HepG2 (cell line): ENCODE results near the gene PTCRA. TPM values are rescaled to one million over a fixed set of nuclear protein-coding genes. Genes with fewer than 3 reads are reported as not detected.

ENCODE experiments used
- CENPT ChIP-seq: sonication (generic); formaldehyde crosslinking; IDR thresholded peaks from 2 replicates; pipeline ENCODE4 v1.8.0; 2022; ENCODE audit warnings: low read depth, mild to moderate bottlenecking, moderate library complexity, missing genetic modification reagents
- E2F1 ChIP-seq: sonication (generic); formaldehyde crosslinking; IDR thresholded peaks from 2 replicates; pipeline ENCODE4 v1.5.0; 2020; ENCODE audit warnings: missing genetic modification reagents
- IRF2 ChIP-seq: IDR thresholded peaks from 2 replicates; pipeline ENCODE4 v1.6.1; 2018; ENCODE audit warnings: missing genetic modification reagents, missing compliant biosample characterization
- KDM6A ChIP-seq: IDR thresholded peaks from 2 replicates; pipeline ENCODE4 v1.6.1; 2016; ENCODE audit warnings: low read depth
- MAX ChIP-seq: IDR thresholded peaks from 2 replicates; pipeline ENCODE4 v1.6.1; 2012; ENCODE audit warnings: inconsistent platforms
- POGK ChIP-seq: sonication (generic); formaldehyde crosslinking; conservative IDR thresholded peaks from 2 replicates; pipeline ENCODE4 v1.8.0; 2022; ENCODE audit warnings: mild to moderate bottlenecking, moderate library complexity, missing genetic modification reagents
- RXRB ChIP-seq: IDR thresholded peaks from 2 replicates; pipeline ENCODE4 v1.6.1; 2016; ENCODE audit warnings: borderline replicate concordance, missing genetic modification reagents, missing compliant biosample characterization
- TGIF2 ChIP-seq: IDR thresholded peaks from 2 replicates; pipeline ENCODE4 v1.6.1; 2016; ENCODE audit warnings: control low read depth, missing compliant biosample characterization
- TIGD3 ChIP-seq: sonication (generic); formaldehyde crosslinking; IDR thresholded peaks from 2 replicates; pipeline ENCODE4 v1.5.1; 2020; ENCODE audit warnings: mild to moderate bottlenecking, missing genetic modification reagents, borderline replicate concordance
- ZHX1 ChIP-seq: sonication (generic); formaldehyde crosslinking; IDR thresholded peaks from 2 replicates; pipeline ENCODE4 v1.8.1; 2022; ENCODE audit warnings: low read depth, mild to moderate bottlenecking, missing genetic modification reagents
- ZNF10 ChIP-seq: sonication (generic); formaldehyde crosslinking; IDR thresholded peaks from 2 replicates; pipeline ENCODE4 v1.4.0; 2020; ENCODE audit warnings: mild to moderate bottlenecking, low read depth, missing genetic modification reagents, borderline replicate concordance
- ZNF251 ChIP-seq: sonication (generic); formaldehyde crosslinking; IDR thresholded peaks from 2 replicates; pipeline ENCODE4 v1.9.0; 2021; ENCODE audit warnings: mild to moderate bottlenecking, missing genetic modification reagents
- ZNF317 ChIP-seq: sonication (generic); formaldehyde crosslinking; IDR thresholded peaks from 2 replicates; pipeline ENCODE4 v1.5.0; 2020; ENCODE audit warnings: mild to moderate bottlenecking, missing genetic modification reagents
- ZNF510 ChIP-seq: sonication (generic); formaldehyde crosslinking; IDR thresholded peaks from 2 replicates; pipeline ENCODE4 v1.4.0; 2020; ENCODE audit warnings: low read depth, mild to moderate bottlenecking, missing genetic modification reagents
- ZNF574 ChIP-seq: sonication (generic); formaldehyde crosslinking; IDR thresholded peaks from 2 replicates; pipeline ENCODE4 v1.4.0; 2020; ENCODE audit warnings: missing genetic modification reagents
- ZNF790 ChIP-seq: sonication (generic); formaldehyde crosslinking; IDR thresholded peaks from 2 replicates; pipeline ENCODE4 v1.8.0; 2022; ENCODE audit warnings: missing genetic modification reagents, mild to moderate bottlenecking, borderline replicate concordance
- ZNF792 ChIP-seq: IDR thresholded peaks from 2 replicates; pipeline ENCODE4 v1.6.1; 2016
- polyA plus RNA-seq, 8 experiments: library from polyadenylated mRNA; depleted of rRNA in 3 of 8; stranded (reverse) in 7 of 8; unstranded in 1 of 8; fragments of >200 nt; fragmentation: Illumina TruSeq in 4 of 8; extraction: Trizol in 4 of 8; gene quantifications; 2 replicates each; pipeline versions ENCODE4 v1.2.1 to v1.2.3, GENCODE V29; 2011 to 2016; ENCODE audit warnings: low read depth in 4 of 8, missing spikeins in 1 of 8, mixed read lengths in 1 of 8; ENCODE audit not compliant: insufficient read depth in 1 of 8
- total RNA-seq, 5 experiments: library from RNA; depleted of rRNA; stranded (reverse); fragments of >200 nt; fragmentation: Illumina TruSeq; extraction: Trizol; gene quantifications; 2 replicates each; pipeline ENCODE4 v1.2.3, GENCODE V29; 2016; ENCODE audit warnings: low read depth in 1 of 5

Gene PTCRA
- total and polyA plus RNA-seq, 2 of the 13 experiments (the other 11 are each of a cell fraction or from before 2014, with no cell fraction given), result not detected

GRCh38 chr6:42928986-42929820 lies 13.3 kb downstream of the PTCRA start, which contains the start of gene CNPY3 (continued):
- peak; percentile 99 for TF ChIP-seq POGK (CRISPR knock-in tag)
- TF ChIP-seq ZHX1 (CRISPR knock-in tag), result peak; percentile 66
- no peak for TF ChIP-seq RXRB (CRISPR knock-in tag)
- peak; percentile 93 for TF ChIP-seq TGIF2 (CRISPR knock-in tag)
- TF ChIP-seq E2F1, result peak; percentile 99
- TF ChIP-seq ZNF790, result peak; percentile 96; the same call in 1 of the 2 replicates
- TF ChIP-seq KDM6A (CRISPR knock-in tag), result peak; percentile 43; the same call in 1 of the 2 replicates
- peak; percentile 94 for TF ChIP-seq TIGD3 (CRISPR knock-in tag)
- peak; percentile 91 for TF ChIP-seq ZNF251 (CRISPR knock-in tag)
- peak; percentile 99 for TF ChIP-seq ZNF510 (CRISPR knock-in tag)
- TF ChIP-seq ZNF574 (CRISPR knock-in tag), result peak; percentile 93
- no peak; the same call in 1 of the 2 replicates for TF ChIP-seq ZNF317 (CRISPR knock-in tag)
- peak; percentile 94; the same call in 1 of the 2 replicates for TF ChIP-seq CENPT (CRISPR knock-in tag)
- TF ChIP-seq ZNF10 (CRISPR knock-in tag), result no peak
- TF ChIP-seq ZNF792, result peak; percentile 93
- peak; percentile 100 for TF ChIP-seq MAX
- TF ChIP-seq IRF2 (CRISPR knock-in tag), result peak; percentile 93
